HS-5 (cell line): ENCODE measurements around the gene YTHDC1.

Experiments used
- DNase-seq: peaks from one replicate; pipeline ENCODE4 v3.0.0-alpha.2; 2012; ENCODE audit warnings: low read depth

The YTHDC1 gene

GRCh38 chr4:68358988-68359387 is 9.1 kb upstream of the YTHDC1 start:
- no peak for DNase-seq

- no peak for DNase-seq
Measured at GRCh38 chr4:68352791-68353190, 2.9 kb upstream of the YTHDC1 start.

GRCh38 chr4:68349279-68349648 is 626 bp downstream of the YTHDC1 start:
- no peak for DNase-seq

- no peak for DNase-seq
Measured at GRCh38 chr4:68348577-68348976, 1.3 kb downstream of the YTHDC1 start.

GRCh38 chr4:68347845-68348244 is 2.0 kb downstream of the YTHDC1 start:
- DNase-seq = no peak

GRCh38 chr4:68346461-68346860 is 3.4 kb downstream of the YTHDC1 start:
- no peak for DNase-seq

- no peak for DNase-seq
Measured at GRCh38 chr4:68344785-68345184, 5.1 kb downstream of the YTHDC1 start.

GRCh38 chr4:68344049-68344448 is 5.8 kb downstream of the YTHDC1 start:
- no peak for DNase-seq

GRCh38 chr4:68342134-68342533 is 7.8 kb downstream of the YTHDC1 start:
- DNase-seq = no peak

GRCh38 chr4:68338625-68339024 is 11.3 kb downstream of the YTHDC1 start:
- DNase-seq = no peak

GRCh38 chr4:68337522-68337921 is 12.4 kb downstream of the YTHDC1 start:
- no peak for DNase-seq

GRCh38 chr4:68337004-68337403 is 12.9 kb downstream of the YTHDC1 start:
- no peak for DNase-seq

- no peak for DNase-seq
Measured at GRCh38 chr4:68336530-68336929, 13.4 kb downstream of the YTHDC1 start.

- DNase-seq = no peak
Measured at GRCh38 chr4:68326141-68326540, 23.7 kb downstream of the YTHDC1 start.

GRCh38 chr4:68324519-68325262 is 25.2 kb downstream of the YTHDC1 start:
- no peak for DNase-seq

GRCh38 chr4:68319040-68319439 is 30.9 kb downstream of the YTHDC1 start:
- no peak for DNase-seq

- no peak for DNase-seq
Measured at GRCh38 chr4:68316193-68316969, 33.5 kb downstream of the YTHDC1 start.

- DNase-seq = no peak
Measured at GRCh38 chr4:68310651-68311247, 39.1 kb downstream of the YTHDC1 start.

GRCh38 chr4:68304731-68305130 is 45.2 kb downstream of the YTHDC1 start:
- no peak for DNase-seq

- no peak for DNase-seq
Measured at GRCh38 chr4:68299492-68300457, 50.1 kb downstream of the YTHDC1 start.

GRCh38 chr4:68297137-68297536 is 52.8 kb downstream of the YTHDC1 start:
- no peak for DNase-seq

- DNase-seq = no peak
Measured at GRCh38 chr4:68291256-68291655, 58.6 kb downstream of the YTHDC1 start.
